HG03135 (cell line): ENCODE data around the gene PCDHB6.
"Not testable (repeated sequence)": the region's sequence is repeated elsewhere in the genome, so short reads cannot be mapped to it uniquely, and the experiment has no call there.

ENCODE experiments used
- ATAC-seq: cut with Tn5 transposase; IDR thresholded peaks from one replicate; pipeline ENCODE4 v1.9.1; 2021; ENCODE audit warnings: mild to moderate bottlenecking, moderate library complexity; ENCODE audit not compliant: unreplicated experiment

The PCDHB6 gene

DNA sequence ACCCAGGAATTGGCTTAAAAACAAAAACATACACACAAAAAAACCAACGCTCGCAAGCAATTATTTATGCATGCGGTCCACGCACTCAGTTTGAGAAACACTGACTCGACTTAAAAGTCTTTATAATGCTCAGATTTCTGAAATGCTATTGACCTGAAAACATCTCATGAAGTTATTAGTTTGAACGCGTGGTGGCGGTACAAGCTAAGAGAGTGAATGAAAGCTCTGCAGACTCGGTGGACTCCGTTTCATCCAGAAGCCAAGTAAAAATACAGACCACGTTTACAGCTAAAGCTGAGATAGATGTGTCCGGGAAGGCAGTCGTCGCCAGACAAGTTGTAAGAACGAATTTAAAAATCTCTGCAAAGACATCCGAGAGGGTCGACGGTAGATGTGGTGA lies at the start of gene PCDHB6:
PCDHB6 (plus strand) TSS at position 246 of the 400 bp plus-strand sequence. CDS start 201 bp downstream, outside the sequence.
- no peak for ATAC-seq

DNA sequence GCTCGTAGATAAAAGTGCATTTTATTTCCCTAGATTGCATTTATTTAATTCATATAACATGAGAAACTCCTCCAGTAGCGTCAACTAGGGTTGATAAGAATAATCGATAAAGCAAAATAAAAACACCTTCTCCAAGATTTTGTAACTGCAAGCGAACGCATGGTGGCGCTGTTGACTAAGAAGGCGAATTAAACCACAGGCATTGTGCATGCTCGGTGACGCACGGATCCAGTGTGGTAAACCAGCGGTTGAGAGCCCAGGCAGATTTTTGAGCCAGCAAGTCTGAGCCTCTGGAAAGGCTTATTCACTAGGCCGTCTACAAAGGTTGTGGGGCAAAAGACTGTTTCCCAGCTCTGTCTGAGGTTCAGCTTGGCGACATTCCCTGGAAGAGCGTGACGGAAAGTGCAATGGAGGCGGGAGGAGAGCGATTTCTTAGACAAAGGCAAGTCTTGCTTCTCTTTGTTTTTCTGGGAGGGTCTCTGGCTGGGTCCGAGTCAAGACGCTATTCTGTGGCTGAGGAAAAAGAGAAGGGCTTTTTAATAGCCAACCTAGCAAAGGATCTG lies 49.5 kb upstream of the PCDHB6 start, which contains the start of gene PCDHB3:
PCDHB3 (plus strand) TSS at position 231 of the 563 bp plus-strand sequence; CDS start at position 408, 177 bp downstream.
- no peak for ATAC-seq

DNA sequence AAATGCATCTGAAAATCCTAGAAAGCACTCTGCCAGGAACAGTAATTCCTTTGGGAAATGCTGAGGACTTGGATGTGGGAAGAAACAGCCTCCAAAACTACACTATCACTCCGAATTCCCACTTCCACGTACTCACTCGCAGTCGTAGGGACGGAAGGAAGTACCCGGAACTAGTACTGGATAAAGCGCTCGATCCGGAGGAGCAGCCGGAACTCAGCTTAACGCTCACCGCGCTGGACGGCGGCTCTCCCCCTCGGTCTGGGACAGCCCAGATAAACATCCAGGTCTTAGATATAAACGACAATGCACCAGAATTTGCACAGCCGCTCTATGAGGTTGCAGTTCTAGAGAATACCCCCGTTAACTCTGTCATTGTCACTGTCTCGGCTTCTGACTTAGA lies 48.8 kb upstream of the PCDHB6 start:
- ATAC-seq = no peak

DNA sequence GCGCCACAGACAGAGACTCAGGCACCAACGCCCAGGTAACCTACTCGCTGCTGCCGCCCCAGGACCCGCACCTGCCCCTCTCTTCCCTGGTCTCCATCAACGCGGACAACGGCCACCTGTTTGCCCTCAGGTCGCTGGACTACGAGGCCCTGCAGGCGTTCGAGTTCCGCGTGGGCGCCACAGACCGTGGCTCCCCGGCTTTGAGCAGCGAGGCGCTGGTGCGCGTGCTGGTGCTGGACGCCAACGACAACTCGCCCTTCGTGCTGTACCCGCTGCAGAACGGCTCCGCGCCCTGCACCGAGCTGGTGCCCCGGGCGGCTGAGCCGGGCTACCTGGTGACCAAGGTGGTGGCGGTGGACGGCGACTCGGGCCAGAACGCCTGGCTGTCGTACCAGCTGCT lies 47.8 kb upstream of the PCDHB6 start:
- ATAC-seq = not testable (repeated sequence)

DNA sequence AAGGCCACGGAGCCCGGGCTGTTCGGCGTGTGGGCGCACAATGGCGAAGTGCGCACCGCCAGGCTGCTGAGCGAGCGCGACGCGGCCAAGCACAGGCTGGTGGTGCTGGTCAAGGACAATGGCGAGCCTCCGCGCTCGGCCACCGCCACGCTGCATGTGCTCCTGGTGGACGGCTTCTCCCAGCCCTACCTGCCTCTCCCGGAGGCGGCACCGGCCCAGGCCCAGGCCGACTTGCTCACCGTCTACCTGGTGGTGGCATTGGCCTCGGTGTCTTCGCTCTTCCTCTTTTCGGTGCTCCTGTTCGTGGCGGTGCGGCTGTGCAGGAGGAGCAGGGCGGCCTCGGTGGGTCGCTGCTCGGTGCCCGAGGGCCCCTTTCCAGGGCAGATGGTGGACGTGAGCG lies 47.4 kb upstream of the PCDHB6 start:
- ATAC-seq = not testable (repeated sequence)

DNA sequence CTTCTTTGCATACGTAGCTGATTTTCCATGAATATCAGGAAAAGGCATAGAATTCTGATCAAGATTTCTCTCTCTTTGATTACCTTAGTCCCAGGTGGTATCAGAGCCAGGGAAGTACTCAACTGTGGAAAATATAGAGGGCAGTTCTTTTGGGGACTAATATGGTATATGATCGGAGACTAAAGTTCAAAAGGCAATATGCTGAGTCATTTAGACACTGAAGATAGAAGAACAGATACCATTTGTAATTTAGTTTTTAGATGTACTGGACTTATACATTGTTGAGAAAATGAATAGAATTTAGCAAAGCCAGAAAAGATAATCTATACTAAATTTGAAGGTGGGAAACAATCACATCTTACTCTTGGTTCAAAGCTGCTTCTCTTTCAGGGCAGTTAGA lies 44.5 kb upstream of the PCDHB6 start:
- ATAC-seq = no peak

DNA sequence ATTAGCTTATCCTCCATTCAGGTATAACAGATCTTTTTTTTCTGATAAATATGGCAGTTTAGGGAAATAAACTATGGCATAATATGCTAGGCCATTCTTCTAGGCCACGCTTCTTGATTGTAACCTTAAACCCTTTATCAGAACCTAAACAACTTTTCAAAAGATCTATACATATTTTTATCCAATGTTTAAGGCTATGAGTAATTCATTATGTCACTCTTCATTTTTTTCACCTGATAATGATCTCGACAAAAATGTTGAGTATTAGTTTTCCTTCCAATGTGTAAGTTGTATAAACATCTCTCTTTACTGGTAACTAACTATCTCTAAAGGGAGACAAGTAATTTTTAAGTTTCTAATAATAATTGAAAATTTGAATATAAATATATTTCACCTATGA lies 30.6 kb upstream of the PCDHB6 start:
- no peak for ATAC-seq

DNA sequence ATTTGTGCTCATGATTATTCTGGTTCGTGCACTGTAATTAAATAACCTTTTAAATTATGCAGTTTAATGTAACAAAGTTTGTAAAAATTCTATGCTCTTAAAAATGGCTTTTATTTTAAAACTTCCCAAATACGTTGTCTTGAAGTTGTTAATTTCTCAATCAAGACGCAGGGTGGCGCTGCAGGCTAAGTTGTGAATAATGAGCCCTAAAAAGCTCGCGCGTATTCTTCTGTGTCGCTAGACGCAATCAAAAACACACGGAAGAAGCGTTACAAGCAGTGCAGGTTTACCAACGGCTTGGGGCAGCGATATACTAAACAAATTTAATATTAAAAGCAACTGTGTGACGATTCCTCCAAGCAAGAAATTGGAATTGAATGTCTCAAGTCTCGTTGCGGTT lies 28.3 kb upstream of the PCDHB6 start, which contains the start of gene PCDHB4:
PCDHB4 (plus strand) TSS at position 256 of the 400 bp plus-strand sequence. CDS start 181 bp downstream, outside the sequence.
- no peak for ATAC-seq

DNA sequence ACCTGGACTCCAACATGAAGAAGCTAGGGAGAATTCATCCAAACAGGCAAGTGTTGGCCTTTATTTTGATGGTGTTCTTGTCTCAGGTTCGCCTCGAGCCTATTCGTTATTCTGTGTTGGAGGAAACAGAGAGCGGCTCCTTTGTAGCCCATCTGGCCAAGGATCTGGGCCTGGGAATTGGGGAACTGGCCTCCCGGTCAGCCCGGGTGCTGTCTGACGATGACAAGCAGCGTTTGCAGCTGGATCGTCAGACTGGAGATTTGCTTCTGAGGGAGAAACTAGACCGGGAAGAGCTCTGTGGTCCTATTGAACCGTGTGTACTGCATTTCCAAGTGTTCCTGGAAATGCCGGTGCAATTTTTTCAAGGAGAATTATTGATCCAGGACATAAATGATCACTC lies 27.9 kb upstream of the PCDHB6 start:
- no peak for ATAC-seq

DNA sequence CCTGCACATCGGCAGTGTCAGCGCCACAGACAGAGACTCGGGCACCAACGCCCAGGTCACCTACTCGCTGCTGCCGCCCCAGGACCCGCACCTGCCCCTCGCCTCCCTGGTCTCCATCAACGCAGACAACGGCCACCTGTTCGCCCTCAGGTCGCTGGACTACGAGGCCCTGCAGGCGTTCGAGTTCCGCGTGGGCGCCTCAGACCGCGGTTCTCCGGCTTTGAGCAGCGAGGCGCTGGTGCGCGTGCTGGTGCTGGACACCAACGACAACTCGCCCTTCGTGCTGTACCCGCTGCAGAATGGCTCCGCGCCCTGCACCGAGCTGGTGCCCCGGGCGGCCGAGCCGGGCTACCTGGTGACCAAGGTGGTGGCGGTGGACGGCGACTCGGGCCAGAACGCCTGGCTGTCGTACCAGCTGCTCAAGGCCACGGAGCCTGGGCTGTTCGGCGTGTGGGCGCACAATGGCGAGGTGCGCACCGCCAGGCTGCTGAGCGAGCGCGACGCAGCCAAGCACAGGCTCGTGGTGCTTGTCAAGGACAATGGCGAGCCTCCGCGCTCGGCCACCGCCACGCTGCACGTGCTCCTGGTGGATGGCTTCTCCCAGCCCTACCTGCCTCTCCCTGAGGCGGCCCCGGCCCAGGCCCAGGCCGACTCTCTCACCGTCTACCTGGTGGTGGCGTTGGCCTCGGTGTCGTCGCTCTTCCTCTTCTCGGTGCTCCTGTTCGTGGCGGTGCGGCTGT lies 26.3 kb upstream of the PCDHB6 start:
- not testable (repeated sequence) for ATAC-seq

DNA sequence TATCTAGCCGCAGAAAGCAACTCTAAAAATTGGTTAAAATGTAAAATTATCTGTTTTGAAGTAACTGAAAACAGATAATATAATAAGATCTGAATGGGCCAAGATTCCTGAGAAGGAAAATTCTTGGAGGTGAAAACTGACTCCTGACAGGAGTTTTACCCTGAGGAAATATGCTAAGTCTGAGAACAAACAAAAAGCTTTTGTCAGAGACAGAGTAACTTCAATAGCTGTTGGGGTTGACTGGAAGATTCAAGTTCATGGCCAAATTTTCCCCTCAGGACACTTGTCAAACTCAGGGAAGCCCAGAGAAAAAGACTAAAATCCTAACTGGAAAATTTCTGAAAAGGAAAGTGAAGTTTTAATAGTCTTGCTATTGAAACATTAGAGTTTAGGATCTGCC lies 22.6 kb upstream of the PCDHB6 start:
- no peak for ATAC-seq

DNA sequence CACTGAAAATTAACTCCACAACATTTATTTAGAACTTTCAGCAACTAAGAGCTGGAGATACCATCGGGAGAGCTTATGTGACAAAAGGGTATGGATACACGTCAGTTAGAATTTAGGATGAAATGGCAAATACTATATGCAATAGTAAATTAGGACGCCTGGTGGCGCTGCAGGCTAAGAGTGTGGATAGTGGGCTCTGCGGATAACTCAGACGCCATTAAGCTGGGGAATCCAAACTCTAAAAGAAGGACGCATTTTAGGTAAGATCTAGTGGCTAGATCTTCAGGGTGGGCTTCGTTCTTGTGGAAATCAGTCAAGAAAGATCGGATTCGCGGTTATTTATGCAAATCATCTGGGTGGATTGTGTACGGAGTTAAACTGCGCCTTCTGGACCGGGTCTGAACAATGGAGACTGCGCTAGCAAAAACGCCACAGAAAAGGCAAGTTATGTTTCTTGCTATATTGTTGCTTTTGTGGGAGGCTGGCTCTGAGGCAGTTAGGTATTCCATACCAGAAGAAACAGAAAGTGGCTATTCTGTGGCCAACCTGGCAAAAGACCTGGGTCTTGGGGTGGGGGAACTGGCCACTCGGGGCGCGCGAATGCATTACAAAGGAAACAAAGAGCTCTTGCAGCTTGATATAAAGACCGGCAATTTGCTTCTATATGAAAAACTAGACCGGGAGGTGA lies 14.7 kb upstream of the PCDHB6 start, which contains the start of gene PCDHB5:
PCDHB5 (plus strand) TSS at position 177 of the 688 bp plus-strand sequence; CDS start at position 406, 229 bp downstream.
- ATAC-seq = no peak

DNA sequence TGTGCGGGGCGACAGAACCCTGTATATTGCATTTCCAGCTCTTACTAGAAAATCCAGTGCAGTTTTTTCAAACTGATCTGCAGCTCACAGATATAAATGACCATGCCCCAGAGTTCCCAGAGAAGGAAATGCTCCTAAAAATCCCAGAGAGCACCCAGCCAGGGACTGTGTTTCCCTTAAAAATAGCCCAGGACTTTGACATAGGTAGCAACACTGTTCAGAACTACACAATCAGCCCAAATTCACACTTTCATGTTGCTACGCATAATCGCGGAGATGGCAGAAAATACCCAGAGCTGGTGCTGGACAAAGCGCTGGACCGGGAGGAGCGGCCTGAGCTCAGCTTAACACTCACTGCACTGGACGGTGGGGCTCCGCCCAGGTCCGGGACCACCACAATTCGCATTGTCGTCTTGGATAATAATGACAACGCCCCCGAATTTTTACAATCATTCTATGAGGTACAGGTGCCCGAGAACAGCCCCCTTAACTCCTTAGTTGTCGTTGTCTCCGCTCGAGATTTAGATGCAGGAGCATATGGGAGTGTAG lies 14.1 kb upstream of the PCDHB6 start:
- no peak for ATAC-seq

DNA sequence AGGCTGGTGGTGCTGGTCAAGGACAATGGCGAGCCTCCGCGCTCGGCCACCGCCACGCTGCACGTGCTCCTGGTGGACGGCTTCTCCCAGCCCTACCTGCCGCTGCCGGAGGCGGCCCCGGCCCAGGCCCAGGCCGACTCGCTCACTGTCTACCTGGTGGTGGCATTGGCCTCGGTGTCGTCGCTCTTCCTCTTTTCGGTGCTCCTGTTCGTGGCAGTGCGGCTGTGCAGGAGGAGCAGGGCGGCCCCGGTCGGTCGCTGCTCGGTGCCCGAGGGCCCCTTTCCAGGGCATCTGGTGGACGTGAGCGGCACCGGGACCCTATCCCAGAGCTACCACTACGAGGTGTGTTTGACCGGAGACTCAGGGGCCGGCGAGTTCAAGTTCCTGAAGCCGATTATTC lies 12.5 kb upstream of the PCDHB6 start:
- not testable (repeated sequence) for ATAC-seq

DNA sequence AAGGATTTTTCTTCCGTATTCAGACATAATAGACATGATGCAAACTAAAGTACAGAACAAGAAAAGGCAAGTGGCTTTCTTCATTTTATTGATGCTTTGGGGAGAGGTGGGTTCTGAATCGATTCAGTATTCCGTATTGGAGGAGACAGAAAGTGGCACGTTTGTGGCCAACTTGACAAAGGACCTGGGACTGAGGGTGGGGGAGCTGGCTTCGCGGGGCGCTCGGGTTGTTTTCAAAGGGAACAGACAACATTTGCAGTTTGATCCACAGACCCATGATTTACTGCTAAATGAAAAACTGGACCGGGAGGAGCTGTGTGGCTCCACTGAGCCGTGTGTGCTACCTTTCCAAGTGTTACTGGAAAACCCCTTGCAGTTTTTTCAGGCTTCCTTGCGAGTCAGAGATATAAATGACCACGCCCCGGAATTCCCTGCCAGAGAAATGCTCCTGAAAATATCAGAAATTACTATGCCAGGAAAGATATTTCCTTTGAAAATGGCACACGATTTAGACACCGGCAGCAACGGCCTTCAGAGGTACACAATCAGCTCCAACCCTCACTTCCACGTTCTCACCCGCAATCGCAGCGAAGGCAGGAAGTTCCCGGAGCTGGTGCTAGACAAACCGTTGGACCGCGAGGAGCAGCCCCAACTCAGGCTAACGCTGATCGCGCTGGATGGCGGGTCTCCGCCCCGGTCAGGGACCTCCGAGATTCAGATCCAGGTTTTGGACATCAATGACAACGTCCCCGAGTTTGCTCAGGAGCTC lies 551 bp downstream of the PCDHB6 start:
- no peak for ATAC-seq

DNA sequence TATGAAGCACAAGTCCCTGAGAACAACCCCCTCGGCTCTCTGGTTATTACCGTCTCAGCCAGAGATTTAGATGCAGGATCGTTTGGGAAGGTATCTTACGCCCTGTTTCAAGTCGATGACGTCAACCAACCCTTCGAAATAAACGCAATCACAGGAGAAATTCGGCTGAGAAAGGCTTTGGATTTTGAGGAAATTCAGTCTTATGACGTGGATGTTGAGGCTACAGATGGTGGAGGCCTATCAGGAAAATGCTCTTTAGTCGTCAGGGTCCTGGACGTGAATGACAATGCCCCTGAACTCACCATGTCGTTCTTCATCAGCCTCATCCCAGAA lies 1.1 kb downstream of the PCDHB6 start:
- ATAC-seq = no peak

DNA sequence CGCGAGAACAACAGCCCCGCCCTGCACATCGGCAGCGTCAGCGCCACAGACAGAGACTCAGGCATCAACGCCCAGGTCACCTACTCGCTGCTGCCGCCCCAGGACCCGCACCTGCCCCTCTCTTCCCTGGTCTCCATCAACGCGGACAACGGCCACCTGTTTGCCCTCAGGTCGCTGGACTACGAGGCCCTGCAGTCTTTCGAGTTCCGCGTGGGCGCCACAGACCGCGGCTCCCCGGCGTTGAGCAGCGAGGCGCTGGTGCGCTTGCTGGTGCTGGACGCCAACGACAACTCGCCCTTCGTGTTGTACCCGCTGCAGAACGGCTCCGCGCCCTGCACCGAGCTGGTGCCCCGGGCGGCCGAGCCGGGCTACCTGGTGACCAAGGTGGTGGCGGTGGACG lies 1.8 kb downstream of the PCDHB6 start:
- ATAC-seq = not testable (repeated sequence)

DNA sequence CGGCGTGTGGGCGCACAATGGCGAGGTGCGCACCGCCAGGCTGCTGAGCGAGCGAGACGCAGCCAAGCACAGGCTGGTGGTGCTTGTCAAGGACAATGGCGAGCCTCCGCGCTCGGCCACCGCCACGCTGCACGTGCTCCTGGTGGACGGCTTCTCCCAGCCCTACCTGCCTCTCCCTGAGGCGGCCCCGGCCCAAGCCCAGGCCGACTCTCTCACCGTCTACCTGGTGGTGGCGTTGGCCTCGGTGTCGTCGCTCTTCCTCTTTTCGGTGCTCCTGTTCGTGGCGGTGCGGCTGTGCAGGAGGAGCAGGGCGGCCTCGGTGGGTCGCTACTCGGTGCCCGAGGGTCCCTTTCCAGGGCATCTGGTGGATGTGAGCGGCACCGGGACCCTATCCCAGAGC lies 2.2 kb downstream of the PCDHB6 start:
- ATAC-seq = not testable (repeated sequence)

DNA sequence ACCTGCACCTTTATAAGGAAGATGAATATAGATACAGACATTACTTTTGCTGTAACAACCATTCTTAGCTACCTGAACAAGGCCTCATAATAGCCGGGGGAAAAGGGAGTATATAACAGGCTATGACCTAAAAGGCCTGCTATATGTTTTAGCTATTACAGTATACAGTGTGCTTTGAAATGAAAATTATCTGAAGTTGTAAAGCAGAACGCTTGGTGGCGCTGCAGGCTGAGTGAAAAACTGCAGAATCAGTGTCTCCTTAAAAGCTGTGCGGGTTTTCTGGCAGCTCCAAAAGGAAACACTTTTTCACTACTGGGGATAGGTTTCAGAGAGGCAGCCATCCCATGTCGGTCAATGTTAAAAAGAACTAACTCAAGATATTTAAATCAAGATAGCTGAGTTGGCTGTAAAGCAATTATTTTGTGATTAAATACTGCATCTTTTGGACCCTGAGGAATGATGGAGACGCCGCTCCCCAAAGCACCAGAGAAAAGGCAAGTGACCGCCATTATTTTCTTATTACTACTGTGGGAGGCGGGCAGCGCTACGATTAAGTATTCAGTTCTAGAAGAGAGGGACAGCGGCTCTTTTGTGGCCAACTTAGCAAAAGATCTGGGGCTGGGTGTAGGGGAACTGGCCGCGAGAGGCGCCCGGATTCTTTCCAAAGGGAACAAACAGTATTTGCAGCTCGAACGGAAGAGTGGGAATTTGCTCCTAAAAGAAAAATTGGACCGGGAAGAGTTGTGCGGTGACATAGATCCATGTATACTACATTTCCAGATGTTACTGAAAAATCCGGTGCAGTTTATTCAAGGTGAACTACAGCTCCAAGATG lies 5.9 kb downstream of the PCDHB6 start:
- ATAC-seq = no peak

DNA sequence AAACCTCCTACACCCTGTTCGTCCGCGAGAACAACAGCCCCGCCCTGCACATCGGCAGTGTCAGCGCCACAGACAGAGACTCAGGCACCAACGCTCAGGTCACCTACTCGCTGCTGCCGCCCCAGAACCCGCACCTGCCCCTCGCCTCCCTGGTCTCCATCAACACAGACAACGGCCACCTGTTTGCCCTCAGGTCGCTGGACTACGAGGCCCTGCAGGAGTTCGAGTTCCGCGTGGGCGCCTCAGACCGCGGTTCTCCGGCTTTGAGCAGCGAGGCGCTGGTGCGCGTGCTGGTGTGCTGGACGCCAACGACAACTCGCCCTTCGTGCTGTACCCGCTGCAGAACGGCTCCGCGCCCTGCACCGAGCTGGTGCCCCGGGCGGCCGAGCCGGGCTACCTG lies 7.5 kb downstream of the PCDHB6 start:
- not testable (repeated sequence) for ATAC-seq
